Transverse colon (tissue), 4 donors: ENCODE data around the gene NXPE4.

ENCODE experiments used
- POLR2AphosphoS5 ChIP-seq, 3 donors: sonication (generic); formaldehyde crosslinking; IDR thresholded peaks; one replicate each; pipeline ENCODE4 v1.6.1; 2016; ENCODE audit warnings: antibody characterized with exemption in 3 of 3
- TF ChIP-seq, protein P1 (sequence below), 5 experiments: fragments of 200-600 bp in 3 of 5; fragments of 450-650 bp in 2 of 5; sonication (generic) in 3 of 5; IDR thresholded peaks; 1 replicate in 2 of 5; 2 replicates in 3 of 5; pipeline ENCODE4 v1.5.1; 2016 to 2017; ENCODE audit warnings: antibody characterized with exemption in 5 of 5, inconsistent platforms in 3 of 5, mild to moderate bottlenecking in 2 of 5, moderate library complexity in 1 of 5

DNA sequence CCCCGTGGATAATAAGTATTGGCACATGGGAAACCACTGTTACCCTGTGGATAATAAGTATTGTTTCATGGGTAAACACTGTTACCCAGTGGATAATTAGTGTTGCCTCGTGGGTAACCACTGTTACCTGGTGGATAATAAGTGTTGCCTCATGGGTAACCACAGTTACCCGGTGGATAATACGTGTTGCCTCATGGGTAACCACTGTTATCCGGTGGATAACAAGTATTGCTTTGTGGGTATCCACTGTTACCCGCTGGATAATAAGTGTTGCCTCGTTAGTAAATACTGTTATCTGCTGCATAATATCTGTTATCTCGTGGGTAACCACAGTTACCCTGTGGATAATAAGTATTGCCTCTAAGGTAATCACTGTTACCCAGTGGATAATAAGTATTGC is 25.5 kb upstream of the NXPE4 start:
- TF ChIP-seq, protein P1, sequence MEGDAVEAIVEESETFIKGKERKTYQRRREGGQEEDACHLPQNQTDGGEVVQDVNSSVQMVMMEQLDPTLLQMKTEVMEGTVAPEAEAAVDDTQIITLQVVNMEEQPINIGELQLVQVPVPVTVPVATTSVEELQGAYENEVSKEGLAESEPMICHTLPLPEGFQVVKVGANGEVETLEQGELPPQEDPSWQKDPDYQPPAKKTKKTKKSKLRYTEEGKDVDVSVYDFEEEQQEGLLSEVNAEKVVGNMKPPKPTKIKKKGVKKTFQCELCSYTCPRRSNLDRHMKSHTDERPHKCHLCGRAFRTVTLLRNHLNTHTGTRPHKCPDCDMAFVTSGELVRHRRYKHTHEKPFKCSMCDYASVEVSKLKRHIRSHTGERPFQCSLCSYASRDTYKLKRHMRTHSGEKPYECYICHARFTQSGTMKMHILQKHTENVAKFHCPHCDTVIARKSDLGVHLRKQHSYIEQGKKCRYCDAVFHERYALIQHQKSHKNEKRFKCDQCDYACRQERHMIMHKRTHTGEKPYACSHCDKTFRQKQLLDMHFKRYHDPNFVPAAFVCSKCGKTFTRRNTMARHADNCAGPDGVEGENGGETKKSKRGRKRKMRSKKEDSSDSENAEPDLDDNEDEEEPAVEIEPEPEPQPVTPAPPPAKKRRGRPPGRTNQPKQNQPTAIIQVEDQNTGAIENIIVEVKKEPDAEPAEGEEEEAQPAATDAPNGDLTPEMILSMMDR (IDR thresholded peaks at IDR 0.05): no peak
- TF ChIP-seq POLR2AphosphoS5 (IDR thresholded peaks at IDR 0.05): no peak
